OCI-LY7 (cell line): ENCODE data around the gene METTL26.

Source experiments
- CTCF ChIP-seq: fragments of 200-600 bp; sonication (generic); conservative IDR thresholded peaks from 2 replicates; pipeline ENCODE4 v1.5.1; 2014; ENCODE audit warnings: mild to moderate bottlenecking, antibody characterized with exemption, low read length, moderate library complexity, mixed read lengths
- EZH2phosphoT487 ChIP-seq: fragments of 200-600 bp; sonication (generic); IDR thresholded peaks from 2 replicates; pipeline ENCODE4 v1.6.1; 2018; ENCODE audit warnings: low read depth, borderline replicate concordance, mild to moderate bottlenecking, mixed run types, antibody characterized with exemption, low read length, moderate library complexity, mixed read lengths

- no peak for TF ChIP-seq CTCF
- no peak for TF ChIP-seq EZH2phosphoT487
Measured at GRCh38 chr16:638836-639235, 2.7 kb upstream of the METTL26 start.
